HepG2 (cell line): ENCODE results near the gene RPL35. TPM values are rescaled to one million over a fixed set of nuclear protein-coding genes. Genes with fewer than 3 reads are reported as not detected.

Experiments
- HHEX ChIP-seq: IDR thresholded peaks from 2 replicates; pipeline ENCODE4 v1.6.1; 2016; ENCODE audit warnings: control low read depth
- HMGXB4 ChIP-seq, 2 experiments: sonication (generic) in 1 of 2; formaldehyde crosslinking in 1 of 2; IDR thresholded peaks; 2 replicates each; pipeline versions ENCODE4 v1.4.0 to v1.6.1; 2018 to 2020; ENCODE audit warnings: missing genetic modification reagents in 2 of 2, borderline replicate concordance in 1 of 2, low read depth in 1 of 2, mild to moderate bottlenecking in 1 of 2, missing biosample characterization in 1 of 2
- RAD51 ChIP-seq: fragments of 450-650 bp; IDR thresholded peaks from 2 replicates; pipeline ENCODE4 v1.6.1; 2016; ENCODE audit warnings: borderline replicate concordance
- ZNF577 ChIP-seq: sonication (generic); formaldehyde crosslinking; IDR thresholded peaks from 2 replicates; pipeline ENCODE4 v1.4.0; 2020; ENCODE audit warnings: mild to moderate bottlenecking, low read depth, missing genetic modification reagents, borderline replicate concordance
- polyA plus RNA-seq, 8 experiments: library from polyadenylated mRNA; depleted of rRNA in 3 of 8; stranded (reverse) in 7 of 8; unstranded in 1 of 8; fragments of >200 nt; fragmentation: Illumina TruSeq in 4 of 8; extraction: Trizol in 4 of 8; gene quantifications; 2 replicates each; pipeline versions ENCODE4 v1.2.1 to v1.2.3, GENCODE V29; 2011 to 2016; ENCODE audit warnings: low read depth in 4 of 8, missing spikeins in 1 of 8, mixed read lengths in 1 of 8; ENCODE audit not compliant: insufficient read depth in 1 of 8
- total RNA-seq, 5 experiments: library from RNA; depleted of rRNA; stranded (reverse); fragments of >200 nt; fragmentation: Illumina TruSeq; extraction: Trizol; gene quantifications; 2 replicates each; pipeline ENCODE4 v1.2.3, GENCODE V29; 2016; ENCODE audit warnings: low read depth in 1 of 5
- TF ChIP-seq, protein P1 (sequence below): sonication (generic); formaldehyde crosslinking; conservative IDR thresholded peaks from 2 replicates; pipeline ENCODE4 v1.4.0; 2020; ENCODE audit warnings: missing genetic modification reagents
- TF ChIP-seq, protein P2 (sequence below): IDR thresholded peaks from 2 replicates; pipeline ENCODE4 v1.6.1; 2016
- TF ChIP-seq, protein P3 (sequence below), 2 experiments: fragments of 450-650 bp in 1 of 2; sonication (generic) in 1 of 2; formaldehyde crosslinking in 1 of 2; IDR thresholded peaks; 2 replicates each; pipeline versions ENCODE4 v1.6.1 to v1.8.0; 2016 to 2022; ENCODE audit warnings: antibody characterized with exemption in 1 of 2, mild to moderate bottlenecking in 1 of 2, missing genetic modification reagents in 1 of 2

RPL35 gene
- total and polyA plus RNA-seq, 2 of the 13 experiments (the other 11 are each of a cell fraction or from before 2014, with no cell fraction given) = 2,153 to 2,935 TPM

DNA sequence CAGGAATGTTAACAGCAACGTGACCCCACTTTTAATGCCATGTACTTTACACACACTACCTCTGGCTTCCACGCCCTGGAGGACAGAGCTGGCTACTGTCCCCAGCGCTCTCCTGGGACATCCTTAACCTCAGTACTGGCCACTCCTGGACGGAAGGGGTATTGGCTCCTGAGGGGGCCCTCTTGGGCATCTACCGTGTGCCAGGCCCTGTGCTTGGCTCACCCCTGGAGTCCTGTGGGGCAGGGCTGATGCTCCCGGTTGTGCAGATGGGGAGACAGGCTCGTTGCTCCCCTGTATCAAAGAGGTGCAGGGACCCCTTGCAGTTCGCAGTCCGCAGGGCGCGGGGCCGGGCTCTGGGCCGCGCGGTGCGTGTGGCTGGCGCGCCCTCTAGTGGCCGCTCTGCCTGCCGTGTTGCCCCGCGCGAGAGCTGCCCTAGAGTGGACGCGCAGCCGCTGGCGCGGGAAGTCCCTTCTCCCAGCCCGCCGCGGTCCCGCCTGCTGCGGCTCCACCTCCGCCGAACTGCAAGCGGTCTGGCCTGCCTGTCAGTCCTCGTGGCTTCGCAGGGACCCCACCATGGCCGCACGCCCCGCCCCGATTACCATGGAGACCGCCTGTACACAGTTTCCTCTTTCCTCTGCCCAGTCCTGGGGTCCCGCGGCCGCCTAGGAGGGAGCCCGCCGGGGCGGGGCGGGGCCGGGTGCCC, 8.8 kb downstream of the RPL35 start, which contains the start of gene WDR38 (continued):
- TF ChIP-seq, protein P1, sequence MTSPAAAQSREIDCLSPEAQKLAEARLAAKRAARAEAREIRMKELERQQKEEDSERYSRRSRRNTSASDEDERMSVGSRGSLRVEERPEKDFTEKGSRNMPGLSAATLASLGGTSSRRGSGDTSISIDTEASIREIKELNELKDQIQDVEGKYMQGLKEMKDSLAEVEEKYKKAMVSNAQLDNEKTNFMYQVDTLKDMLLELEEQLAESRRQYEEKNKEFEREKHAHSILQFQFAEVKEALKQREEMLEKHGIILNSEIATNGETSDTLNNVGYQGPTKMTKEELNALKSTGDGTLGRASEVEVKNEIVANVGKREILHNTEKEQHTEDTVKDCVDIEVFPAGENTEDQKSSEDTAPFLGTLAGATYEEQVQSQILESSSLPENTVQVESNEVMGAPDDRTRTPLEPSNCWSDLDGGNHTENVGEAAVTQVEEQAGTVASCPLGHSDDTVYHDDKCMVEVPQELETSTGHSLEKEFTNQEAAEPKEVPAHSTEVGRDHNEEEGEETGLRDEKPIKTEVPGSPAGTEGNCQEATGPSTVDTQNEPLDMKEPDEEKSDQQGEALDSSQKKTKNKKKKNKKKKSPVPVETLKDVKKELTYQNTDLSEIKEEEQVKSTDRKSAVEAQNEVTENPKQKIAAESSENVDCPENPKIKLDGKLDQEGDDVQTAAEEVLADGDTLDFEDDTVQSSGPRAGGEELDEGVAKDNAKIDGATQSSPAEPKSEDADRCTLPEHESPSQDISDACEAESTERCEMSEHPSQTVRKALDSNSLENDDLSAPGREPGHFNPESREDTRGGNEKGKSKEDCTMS (CRISPR knock-in tag) = no peak
- TF ChIP-seq RAD51 (no peak), ZNF577 (CRISPR knock-in tag) (no peak), HHEX (CRISPR knock-in tag) (no peak), HMGXB4 (CRISPR knock-in tag; IDR thresholded peaks at IDR 0.05; ENCODE audit: borderline replicate concordance in 1 of 2, low read depth in 1 of 2) (peak; percentile 86 to 95)
- TF ChIP-seq, protein P2, sequence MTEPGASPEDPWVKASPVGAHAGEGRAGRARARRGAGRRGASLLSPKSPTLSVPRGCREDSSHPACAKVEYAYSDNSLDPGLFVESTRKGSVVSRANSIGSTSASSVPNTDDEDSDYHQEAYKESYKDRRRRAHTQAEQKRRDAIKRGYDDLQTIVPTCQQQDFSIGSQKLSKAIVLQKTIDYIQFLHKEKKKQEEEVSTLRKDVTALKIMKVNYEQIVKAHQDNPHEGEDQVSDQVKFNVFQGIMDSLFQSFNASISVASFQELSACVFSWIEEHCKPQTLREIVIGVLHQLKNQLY (CRISPR knock-in tag) = no peak
- TF ChIP-seq, protein P3, sequence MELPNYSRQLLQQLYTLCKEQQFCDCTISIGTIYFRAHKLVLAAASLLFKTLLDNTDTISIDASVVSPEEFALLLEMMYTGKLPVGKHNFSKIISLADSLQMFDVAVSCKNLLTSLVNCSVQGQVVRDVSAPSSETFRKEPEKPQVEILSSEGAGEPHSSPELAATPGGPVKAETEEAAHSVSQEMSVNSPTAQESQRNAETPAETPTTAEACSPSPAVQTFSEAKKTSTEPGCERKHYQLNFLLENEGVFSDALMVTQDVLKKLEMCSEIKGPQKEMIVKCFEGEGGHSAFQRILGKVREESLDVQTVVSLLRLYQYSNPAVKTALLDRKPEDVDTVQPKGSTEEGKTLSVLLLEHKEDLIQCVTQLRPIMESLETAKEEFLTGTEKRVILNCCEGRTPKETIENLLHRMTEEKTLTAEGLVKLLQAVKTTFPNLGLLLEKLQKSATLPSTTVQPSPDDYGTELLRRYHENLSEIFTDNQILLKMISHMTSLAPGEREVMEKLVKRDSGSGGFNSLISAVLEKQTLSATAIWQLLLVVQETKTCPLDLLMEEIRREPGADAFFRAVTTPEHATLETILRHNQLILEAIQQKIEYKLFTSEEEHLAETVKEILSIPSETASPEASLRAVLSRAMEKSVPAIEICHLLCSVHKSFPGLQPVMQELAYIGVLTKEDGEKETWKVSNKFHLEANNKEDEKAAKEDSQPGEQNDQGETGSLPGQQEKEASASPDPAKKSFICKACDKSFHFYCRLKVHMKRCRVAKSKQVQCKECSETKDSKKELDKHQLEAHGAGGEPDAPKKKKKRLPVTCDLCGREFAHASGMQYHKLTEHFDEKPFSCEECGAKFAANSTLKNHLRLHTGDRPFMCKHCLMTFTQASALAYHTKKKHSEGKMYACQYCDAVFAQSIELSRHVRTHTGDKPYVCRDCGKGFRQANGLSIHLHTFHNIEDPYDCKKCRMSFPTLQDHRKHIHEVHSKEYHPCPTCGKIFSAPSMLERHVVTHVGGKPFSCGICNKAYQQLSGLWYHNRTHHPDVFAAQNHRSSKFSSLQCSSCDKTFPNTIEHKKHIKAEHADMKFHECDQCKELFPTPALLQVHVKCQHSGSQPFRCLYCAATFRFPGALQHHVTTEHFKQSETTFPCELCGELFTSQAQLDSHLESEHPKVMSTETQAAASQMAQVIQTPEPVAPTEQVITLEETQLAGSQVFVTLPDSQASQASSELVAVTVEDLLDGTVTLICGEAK (IDR thresholded peaks at IDR 0.05) = no peak
- TF ChIP-seq, protein P3 (CRISPR knock-in tag; IDR thresholded peaks at IDR 0.05) = no peak
